MCF 10A (cell line): Measurements from ENCODE around the gene QSER1. TPM values are rescaled to one million over a fixed set of nuclear protein-coding genes. Genes with fewer than 3 reads are reported as not detected.

Experiments
- BruUV-seq: library from RNA; stranded (reverse); fragments of 400-500 nt; replicated peaks from 2 replicates; lab custom pipeline; 2021; lab: Mats Ljungman, UMichigan
- CTCF ChIA-PET: fragments of 300-600 bp; sonication (Branson Sonifier 250); formaldehyde crosslinking; extraction: SDS; loops from one replicate; lab custom pipeline; 2021; ENCODE audit warnings: antibody characterized with exemption, inconsistent platforms; lab: Yijun Ruan, JAX
- POLR2A ChIA-PET: fragments of 300-600, 350-650 bp; sonication (Branson Sonifier 250); formaldehyde crosslinking; extraction: SDS; loops from one replicate; lab custom pipeline; 2020; ENCODE audit warnings: antibody characterized with exemption, inconsistent platforms; lab: Yijun Ruan, JAX
- DNase-seq: peaks from one replicate; pipeline ENCODE4 v3.0.0-alpha.2; 2018; ENCODE audit not compliant: unreplicated experiment
- H3K27ac Mint-ChIP-seq: one replicate; pipeline ENCODE4 v1.8.0; 2022; ENCODE audit warnings: mild to moderate bottlenecking, low read depth, mixed read lengths; ENCODE audit not compliant: unreplicated experiment
- H3K27me3 Mint-ChIP-seq: one replicate; pipeline ENCODE4 v1.8.0; 2022; ENCODE audit warnings: mixed read lengths; ENCODE audit not compliant: insufficient read depth, unreplicated experiment
- H3K36me3 Mint-ChIP-seq: one replicate; pipeline ENCODE4 v1.8.0; 2022; ENCODE audit warnings: mild to moderate bottlenecking, moderate library complexity, mixed read lengths; ENCODE audit not compliant: insufficient read depth, unreplicated experiment
- H3K4me1 Mint-ChIP-seq: one replicate; pipeline ENCODE4 v1.8.0; 2022; ENCODE audit warnings: mixed read lengths; ENCODE audit not compliant: insufficient read depth, unreplicated experiment
- H3K4me3 Mint-ChIP-seq: one replicate; pipeline ENCODE4 v1.8.0; 2022; ENCODE audit warnings: mild to moderate bottlenecking, moderate library complexity, mixed read lengths; ENCODE audit not compliant: unreplicated experiment
- H3K9me3 Mint-ChIP-seq: one replicate; pipeline ENCODE4 v1.8.0; 2022; ENCODE audit warnings: mixed read lengths; ENCODE audit not compliant: unreplicated experiment
- CTCF ChIP-seq: fragments of 200-600 bp; IDR thresholded peaks from one replicate; pipeline ENCODE4 v1.8.0; 2022; ENCODE audit warnings: antibody characterized with exemption, mild to moderate bottlenecking; ENCODE audit not compliant: unreplicated experiment
- intact Hi-C: fragments of 100-400 bp; cut with micrococcal nuclease; formaldehyde crosslinking; loops from 2 replicates; pipeline ENCODE4 v1.14.1; 2022
- total RNA-seq: library from RNA; stranded (reverse); gene quantifications from 2 replicates; pipeline ENCODE4 v1.2.3, GENCODE V29; 2022

Gene QSER1
- total RNA-seq, 1 experiment from 2014 or later, result 39.3 TPM

GRCh38 chr11:33021501-33021900, 128.9 kb downstream of the QSER1 start:
- Mint-ChIP-seq H3K36me3 (no peaks in the 10 kb centered on the region), H3K4me3 (no peak overlapping the region), H3K27me3 (no peaks in the 10 kb centered on the region), H3K9me3 (no peaks in the 10 kb centered on the region), H3K27ac (no peak overlapping the region), H3K4me1 (peaks cover 5% of the 10 kb centered on the region)
- no peak for DNase-seq
- ChIA-PET POLR2A (interaction anchor here (1.1 to 3.2 kb wide), 3 partner anchors 10 to 39 kb away, joined by 3 to 10 read pairs (median 4); partner anchors contain the start of gene TCP11L1), CTCF (interaction anchor here (0.8 to 2.2 kb wide), 3 partner anchors 10 to 44 kb away, joined by 3 to 6 read pairs (median 5); no protein-coding TSS in a partner anchor)
- intact Hi-C loops, result no loop called here
- no TSS peak for BruUV-seq
- no peak for TF ChIP-seq CTCF

- no peaks in the 10 kb centered on the region for H3K36me3 Mint-ChIP-seq
- TF ChIP-seq CTCF, result no peak
- no peak overlapping the region for H3K4me3 Mint-ChIP-seq
- CTCF ChIA-PET, result interaction anchor here (0.6 to 2.2 kb wide), 4 partner anchors 10 to 43 kb away, joined by 3 to 6 read pairs (median 4); no protein-coding TSS in a partner anchor
- H3K27ac Mint-ChIP-seq, result no peak overlapping the region
- intact Hi-C loops, result no loop called here
- POLR2A ChIA-PET, result interaction anchor here (0.9 to 3.2 kb wide), 3 partner anchors 10 to 41 kb away, joined by 3 to 10 read pairs (median 3); partner anchors contain the start of gene TCP11L1
- no peaks in the 10 kb centered on the region for H3K27me3 Mint-ChIP-seq
- H3K4me1 Mint-ChIP-seq, result peaks cover 5% of the 10 kb centered on the region
- no peaks in the 10 kb centered on the region for H3K9me3 Mint-ChIP-seq
- no TSS peak for BruUV-seq
- DNase-seq, result no peak
Measured at GRCh38 chr11:33021937-33022336, 129.3 kb downstream of the QSER1 start.

- TF ChIP-seq CTCF, result no peak
- Mint-ChIP-seq H3K36me3 (peaks cover 10% of the 10 kb centered on the region), H3K9me3 (no peaks in the 10 kb centered on the region), H3K27me3 (no peaks in the 10 kb centered on the region), H3K27ac (no peak overlapping the region), H3K4me1 (peaks cover 5% of the 10 kb centered on the region), H3K4me3 (no peak overlapping the region)
- BruUV-seq, result no TSS peak
- ChIA-PET POLR2A (interaction anchor here (0.6 to 1.4 kb wide), 2 partner anchors 9 to 365 kb away, joined by 3 to 5 read pairs; partner anchors contain the start of gene DEPDC7), CTCF (interaction anchor here (0.5 to 0.9 kb wide), 5 partner anchors 36 to 275 kb away, joined by 3 to 5 read pairs (median 4); no protein-coding TSS in a partner anchor)
- no peak for DNase-seq
- intact Hi-C loops, result no loop called here
Measured at GRCh38 chr11:33025339-33025722, 132.7 kb downstream of the QSER1 start.

- Mint-ChIP-seq H3K27ac (no peak overlapping the region), H3K9me3 (no peaks in the 10 kb centered on the region), H3K27me3 (no peaks in the 10 kb centered on the region), H3K4me3 (no peak overlapping the region), H3K36me3 (peaks cover 12% of the 10 kb centered on the region), H3K4me1 (peaks cover 5% of the 10 kb centered on the region)
- CTCF ChIA-PET, result interaction anchor here (1.4 kb wide), 1 partner anchor 39 kb away, joined by 8 read pairs; no protein-coding TSS in a partner anchor
- intact Hi-C loops, result no loop called here
- TF ChIP-seq CTCF, result no peak
- BruUV-seq, result no TSS peak
- POLR2A ChIA-PET, result interaction anchor here (1.3 to 5.5 kb wide), 2 partner anchors 12 to 18 kb away, joined by 3 to 44 read pairs; partner anchors contain the start of gene TCP11L1
- no peak for DNase-seq
Measured at GRCh38 chr11:33027233-33027632, 134.6 kb downstream of the QSER1 start.
